ENCODE data around the gene CDK4. TPM values are rescaled to one million over a fixed set of nuclear protein-coding genes. Genes with fewer than 3 reads are reported as not detected.

Gene CDK4
- 150 and 200 TPM in 2 replicates for total RNA-seq

GRCh38 chr12:57751788-57752667, at the start of gene CDK4:
CDK4 (minus strand) TSS chr12:57752310; CDS start chr12:57751717, 593 bp downstream.

GRCh38 chr12:57782608-57783465, 30.7 kb upstream of the CDK4 start, which contains the start of gene TSFM:
TSFM (plus strand) TSS chr12:57782787; CDS start chr12:57782802, 15 bp downstream.

GRCh38 chr12:57772429-57773322, 20.6 kb upstream of the CDK4 start, which contains the start of gene EEF1AKMT3:
EEF1AKMT3 (plus strand) TSS chr12:57772614; CDS start chr12:57772725, 111 bp downstream.

GRCh38 chr12:57771873-57772428, 19.8 kb upstream of the CDK4 start, which contains the start of gene METTL1:
METTL1 (minus strand) TSS chr12:57772105; CDS start chr12:57772083, 22 bp downstream.

GRCh38 chr12:57766464-57767304, 14.6 kb upstream of the CDK4 start, which contains the start of gene CYP27B1:
CYP27B1 (minus strand) TSS chr12:57767078; CDS start chr12:57767041, 37 bp downstream.

GRCh38 chr12:57754411-57755193, 2.5 kb upstream of the CDK4 start, which contains the start of gene MARCHF9:
MARCHF9 (plus strand) TSS chr12:57755103; CDS start chr12:57755529, 426 bp downstream.

GRCh38 chr12:57744777-57745484, 7.2 kb downstream of the CDK4 start, which contains the start of gene TSPAN31:
TSPAN31 (plus strand) TSS chr12:57745039; CDS start chr12:57745155, 116 bp downstream.

GRCh38 chr12:57738661-57739237, 13.4 kb downstream of the CDK4 start, which contains the start of gene AGAP2:
AGAP2 (minus strand) TSS chr12:57738742; CDS start chr12:57738246, 496 bp downstream.

Other genes with a start within 250 kb of the CDK4 start
- gene DDIT3, start 231.8 kb downstream of the CDK4 start, total RNA-seq = 9.5 and 20.0 TPM in 2 replicates
- 9.1 and 9.4 TPM in 2 replicates for gene MBD6, start 229.5 kb downstream of the CDK4 start, total RNA-seq
- 127 and 153 TPM in 2 replicates for gene DCTN2, start 205.1 kb downstream of the CDK4 start, total RNA-seq
- gene KIF5A, start 202.3 kb downstream of the CDK4 start, total RNA-seq = under 0.01 and 0.11 TPM in 2 replicates
- 24.7 and 93.9 TPM in 2 replicates for gene PIP4K2C, start 161.1 kb downstream of the CDK4 start, total RNA-seq
- 16.1 and 20.0 TPM in 2 replicates for gene DTX3, start 147.5 kb downstream of the CDK4 start, total RNA-seq
- gene ARHGEF25, start 140.9 kb downstream of the CDK4 start, total RNA-seq = 6.0 and 22.4 TPM in 2 replicates
- 0.22 and 0.39 TPM in 2 replicates for gene B4GALNT1, start 119.1 kb downstream of the CDK4 start, total RNA-seq
- gene OS9, start 58.2 kb downstream of the CDK4 start, total RNA-seq = 214 and 236 TPM in 2 replicates
- gene AGAP2, start 13.6 kb downstream of the CDK4 start, total RNA-seq = 0.33 and 0.39 TPM in 2 replicates
- gene TSPAN31, start 7.3 kb downstream of the CDK4 start, total RNA-seq = 51.8 and 80.0 TPM in 2 replicates
- 1.8 and 2.0 TPM in 2 replicates for gene MARCHF9, start 2.8 kb upstream of the CDK4 start, total RNA-seq
- gene CYP27B1, start 14.8 kb upstream of the CDK4 start, total RNA-seq = 2.9 and 3.9 TPM in 2 replicates
- gene METTL1, start 19.8 kb upstream of the CDK4 start, total RNA-seq = 4.7 and 6.6 TPM in 2 replicates
- gene EEF1AKMT3, start 20.3 kb upstream of the CDK4 start, total RNA-seq = 6.3 and 6.6 TPM in 2 replicates
- gene TSFM, start 30.5 kb upstream of the CDK4 start, total RNA-seq = 10.6 and 12.3 TPM in 2 replicates
- gene AVIL, start 66.4 kb upstream of the CDK4 start, total RNA-seq = 1.1 and 2.7 TPM in 2 replicates
- gene CTDSP2, start 94.4 kb upstream of the CDK4 start, total RNA-seq = 51.9 and 76.6 TPM in 2 replicates
- gene ATP23, start 189.3 kb upstream of the CDK4 start, total RNA-seq = 3.9 and 9.1 TPM in 2 replicates